ENCODE results near the gene KCNG1.

Gene KCNG1

DNA sequence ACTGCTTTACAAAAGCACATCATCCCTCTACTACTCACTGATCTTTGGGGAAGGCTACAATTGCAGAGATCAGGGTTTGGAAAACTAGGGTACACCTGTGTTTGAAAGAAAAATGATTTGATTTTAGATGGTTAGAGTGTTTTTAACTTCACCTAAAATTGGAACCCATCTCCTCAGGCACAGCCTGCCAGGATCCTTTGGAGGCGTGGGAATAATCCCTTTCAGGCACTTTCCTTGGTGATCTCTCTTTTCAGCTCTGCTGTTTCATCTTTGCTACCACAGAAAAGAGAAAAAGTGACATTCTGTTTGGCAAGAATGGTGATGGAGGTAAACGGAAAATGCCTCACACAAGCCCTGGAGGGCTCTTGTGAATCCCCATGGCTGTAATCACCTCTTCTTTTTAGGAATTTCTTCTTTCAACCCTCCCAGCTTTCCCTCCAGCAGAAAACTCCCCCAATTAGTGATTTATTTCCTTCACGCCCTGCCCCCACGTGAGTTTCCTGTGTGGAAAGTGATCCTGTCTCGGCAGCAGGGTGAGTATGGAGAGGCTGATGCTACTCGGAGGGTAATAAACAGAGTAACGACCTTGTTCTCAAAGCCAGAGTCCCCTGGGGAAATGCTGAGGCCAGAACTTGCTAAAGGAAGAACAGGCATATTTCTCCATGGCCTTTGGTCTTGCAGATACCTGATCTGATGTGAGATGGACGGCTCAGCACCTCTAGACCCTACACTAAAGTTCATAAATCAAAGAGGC is 9.2 kb downstream of the KCNG1 start:
- no peak for DNase-seq (ENCODE audit: low read depth in 2 of 2)

DNA sequence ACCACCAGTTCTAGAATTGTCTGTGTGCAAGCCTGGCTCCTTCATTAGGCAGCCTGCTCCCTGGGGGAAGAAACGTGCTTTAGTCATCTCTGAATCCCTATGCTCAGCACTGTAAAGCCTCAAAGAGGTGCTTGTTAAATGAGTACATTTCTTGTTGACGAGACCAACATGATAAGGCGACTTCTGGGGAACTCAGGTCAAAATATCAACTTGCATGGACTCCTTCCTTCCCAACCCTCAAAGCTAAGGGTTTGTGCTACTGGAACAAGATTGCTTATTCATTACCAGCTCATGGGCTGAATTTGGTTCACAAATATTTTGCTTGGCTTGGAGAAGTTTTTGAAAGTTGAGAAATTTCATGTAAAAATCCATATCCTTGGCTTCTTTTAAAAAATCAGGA is 10.6 kb downstream of the KCNG1 start:
- no peak for DNase-seq (ENCODE audit: low read depth in 2 of 2)

DNA sequence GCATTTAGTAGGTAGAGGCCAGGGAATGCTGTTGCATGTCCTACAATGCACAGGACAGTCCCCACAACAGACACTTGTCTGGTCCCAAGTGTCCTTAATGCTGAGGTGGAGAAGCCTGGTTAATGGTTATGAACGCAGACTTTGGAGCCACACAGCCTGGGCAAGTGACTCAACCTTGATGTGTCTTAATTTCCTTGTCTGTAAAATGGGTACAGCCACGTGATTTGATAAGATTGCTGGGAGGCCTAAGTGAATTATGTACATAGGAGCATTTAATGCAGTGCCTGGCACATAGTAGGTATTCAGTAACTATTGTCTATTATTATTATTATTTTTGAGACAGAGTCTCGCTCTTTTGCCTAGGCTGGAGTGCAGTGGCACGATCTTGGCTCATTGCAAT is 11.4 kb downstream of the KCNG1 start:
- no peak for DNase-seq (ENCODE audit: low read depth in 2 of 2)

DNA sequence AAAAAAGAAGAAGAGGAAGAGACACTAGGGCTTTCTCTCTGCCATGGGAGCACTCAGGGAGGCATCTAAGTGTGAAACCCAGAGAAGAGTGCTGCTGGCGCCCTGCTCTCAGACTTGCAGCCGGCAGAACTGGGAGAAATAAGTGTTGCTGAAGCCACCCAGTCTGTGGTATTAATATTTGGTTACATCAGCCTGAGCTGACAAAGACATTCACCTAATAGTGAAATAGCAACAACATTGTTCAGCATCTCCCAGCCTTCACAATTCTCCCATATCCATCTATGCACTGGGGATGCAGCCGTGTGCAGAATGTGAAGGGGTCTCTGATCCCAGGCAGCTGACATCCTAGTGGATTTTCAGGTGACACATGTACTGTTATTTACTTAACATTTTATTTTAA is 12.0 kb downstream of the KCNG1 start:
- DNase-seq (ENCODE audit: low read depth in 2 of 2), result no peak

DNA sequence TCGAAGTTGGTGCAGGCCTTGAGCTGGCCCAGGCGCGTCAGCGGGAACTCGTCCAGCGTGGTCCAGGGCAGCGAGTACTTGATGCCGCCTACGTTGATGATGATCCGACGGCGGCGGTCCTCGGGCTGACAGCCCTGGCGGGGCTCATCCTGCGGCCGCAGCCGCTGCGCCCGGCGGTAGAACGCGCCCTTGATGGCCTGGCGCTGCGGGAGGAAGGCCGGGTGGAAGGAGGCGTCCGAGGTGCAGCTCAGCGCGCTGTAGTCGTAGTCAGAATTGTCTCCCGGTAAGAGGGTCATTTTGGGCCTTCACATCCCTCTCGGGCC is 12.9 kb downstream of the KCNG1 start:
- DNase-seq (ENCODE audit: low read depth in 2 of 2), result no peak

DNA sequence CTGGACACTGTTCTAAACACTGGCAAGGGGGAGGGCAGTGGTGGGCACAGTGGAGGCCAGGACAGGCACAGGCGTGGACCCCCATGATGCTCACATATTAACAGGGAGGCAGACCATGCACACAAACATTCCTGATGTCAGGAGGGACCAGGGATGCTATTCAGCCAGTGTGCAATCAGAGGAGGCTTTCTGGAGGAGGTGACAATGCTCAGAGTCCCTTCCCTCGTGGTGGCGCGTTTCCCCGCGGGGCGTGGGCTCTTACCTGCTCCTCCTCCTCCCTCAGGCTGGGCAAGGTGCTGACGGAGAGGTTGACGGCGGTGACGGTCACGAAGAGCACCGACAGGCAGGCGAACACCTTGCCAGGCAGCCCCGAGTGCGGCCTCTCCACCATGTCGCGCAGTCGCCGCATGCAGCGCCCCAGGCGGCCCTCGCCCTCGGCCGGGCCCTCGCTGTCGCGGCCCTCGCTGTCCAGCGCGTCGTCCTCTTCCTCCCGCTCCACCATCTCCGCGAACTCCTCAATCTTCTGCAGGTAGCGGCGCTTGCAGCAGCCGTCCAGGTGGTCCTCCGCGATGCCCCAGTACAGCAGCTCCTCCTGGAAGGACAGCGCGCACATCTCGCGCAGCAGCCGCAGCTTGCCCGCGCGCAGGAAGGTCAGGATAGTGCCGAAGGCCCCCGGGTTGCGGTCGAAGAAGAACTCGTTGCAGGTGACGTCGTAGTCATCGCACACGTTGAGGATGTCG is 13.4 kb downstream of the KCNG1 start:
- DNase-seq (ENCODE audit: low read depth in 2 of 2), result no peak

DNA sequence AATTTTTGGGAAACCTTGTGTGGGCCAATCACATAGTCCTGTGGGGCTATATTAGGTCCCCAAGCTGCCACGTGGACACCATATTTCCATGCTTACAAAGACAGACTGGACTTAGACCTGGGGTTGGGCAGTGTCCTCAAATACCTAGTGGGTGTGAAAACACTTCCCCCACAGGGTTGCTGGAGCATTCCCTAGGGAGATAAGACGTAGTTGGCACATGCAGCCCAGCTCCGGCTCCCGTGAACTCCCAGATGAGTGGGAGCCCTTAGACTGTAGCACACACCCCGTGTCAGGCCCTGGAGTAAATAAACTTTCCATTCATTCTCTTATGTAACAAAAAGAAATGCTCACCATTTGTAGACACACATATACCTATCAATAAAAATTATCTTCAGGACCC is 14.2 kb downstream of the KCNG1 start:
- no peak for DNase-seq (ENCODE audit: low read depth in 2 of 2)

DNA sequence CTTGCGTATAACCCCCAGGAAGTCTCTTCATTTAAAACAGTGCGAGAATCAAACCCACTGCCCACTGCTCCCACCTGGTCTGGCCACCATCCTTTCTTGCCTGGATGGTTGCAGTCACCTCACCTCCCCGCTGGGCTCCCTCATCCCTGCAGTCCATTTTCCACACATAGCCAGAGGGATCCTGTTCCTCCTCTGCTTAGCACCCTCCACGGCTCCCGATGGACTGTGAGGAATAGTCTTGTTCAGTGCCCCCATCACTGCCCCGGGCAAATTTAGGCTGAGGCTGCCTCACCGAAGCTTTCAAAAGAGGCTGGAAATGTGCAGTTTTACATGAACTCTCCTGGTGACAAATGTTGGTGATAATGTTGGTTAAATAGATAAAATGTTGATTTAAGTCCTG is 17.7 kb downstream of the KCNG1 start:
- no peak for DNase-seq (ENCODE audit: low read depth in 2 of 2)

DNA sequence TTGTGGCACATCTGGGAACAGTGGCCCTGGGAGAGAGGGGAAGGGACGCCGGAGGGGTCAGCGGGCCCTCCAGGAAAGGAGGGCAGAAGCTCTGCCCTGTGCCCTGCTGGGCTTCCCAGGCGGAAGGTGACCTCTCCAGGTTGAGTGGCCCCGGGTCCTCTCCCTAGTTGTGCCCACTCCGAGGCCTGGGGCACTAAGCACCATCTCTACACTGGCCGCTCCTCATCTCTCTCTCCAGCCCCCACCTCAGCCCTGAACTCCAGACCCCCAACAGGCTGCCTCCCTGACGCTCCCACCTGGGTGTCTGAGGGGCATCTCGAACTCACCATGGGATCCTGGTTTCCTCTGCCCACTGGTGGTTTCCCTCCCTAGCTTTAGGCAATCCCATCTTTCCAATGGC is 18.1 kb downstream of the KCNG1 start:
- no peak for DNase-seq (ENCODE audit: low read depth in 2 of 2)

DNA sequence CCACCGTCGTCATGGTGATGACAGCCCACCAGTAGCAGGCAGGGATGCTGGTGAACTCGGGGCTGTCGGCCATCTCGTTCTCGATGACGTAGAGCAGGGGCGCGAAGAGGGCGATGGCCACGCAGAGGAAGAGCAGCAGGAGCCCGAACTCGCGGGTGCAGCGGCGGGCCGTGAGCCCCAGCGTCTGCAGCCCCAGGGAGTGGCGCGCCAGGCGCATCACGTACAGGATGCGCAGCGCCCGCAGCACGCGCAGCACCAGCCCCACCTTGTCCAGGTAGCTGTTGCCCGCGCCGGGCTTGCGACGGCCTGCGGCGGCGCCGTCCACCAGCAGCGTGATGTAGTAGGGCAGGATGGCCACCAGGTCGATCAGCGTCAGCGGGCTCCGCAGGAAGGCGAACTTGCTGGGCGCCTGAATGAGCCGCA is 18.6 kb downstream of the KCNG1 start:
- no peak for DNase-seq (ENCODE audit: low read depth in 2 of 2)

DNA sequence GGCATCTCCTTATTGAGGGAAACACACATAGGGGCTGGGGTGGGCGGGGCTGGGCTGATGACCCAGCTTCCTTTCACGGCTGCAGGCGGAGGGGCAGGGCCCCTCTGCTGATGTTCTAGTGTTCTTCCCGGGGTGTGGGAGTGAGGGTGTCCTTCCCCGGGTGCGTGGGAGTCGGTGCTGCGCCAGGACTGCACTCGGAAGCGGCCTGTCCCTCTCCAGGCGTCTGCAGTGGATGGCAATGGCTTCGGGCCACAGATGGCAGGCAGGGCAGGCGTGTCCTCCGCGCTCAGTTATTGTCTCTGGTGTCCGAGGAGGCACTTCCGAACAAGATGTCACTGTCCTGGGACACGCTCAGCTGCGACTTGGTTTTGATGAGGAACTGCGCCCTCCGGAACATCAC is 19.2 kb downstream of the KCNG1 start:
- no peak for DNase-seq (ENCODE audit: low read depth in 2 of 2)

DNA sequence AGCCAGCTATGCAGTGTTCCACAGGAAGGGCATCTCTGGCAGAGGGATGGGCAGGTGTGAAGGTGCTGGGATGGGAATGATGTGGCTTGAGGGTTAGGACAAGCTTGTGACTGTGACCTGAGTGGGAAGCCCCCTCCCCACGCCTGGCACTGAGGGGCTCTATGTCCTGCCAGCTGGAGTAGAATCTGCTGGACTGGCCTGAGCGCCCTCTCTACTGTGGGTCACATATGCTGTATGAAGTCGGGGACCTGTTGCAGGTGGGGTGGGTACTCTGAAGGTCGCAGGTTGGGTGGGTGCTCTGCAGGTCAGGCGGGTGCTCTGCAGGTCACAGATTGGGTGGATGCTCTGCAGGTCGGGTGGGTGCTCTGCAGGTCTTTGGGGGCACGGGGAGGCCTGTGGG is 20.3 kb downstream of the KCNG1 start:
- no peak for DNase-seq (ENCODE audit: low read depth in 2 of 2)

DNA sequence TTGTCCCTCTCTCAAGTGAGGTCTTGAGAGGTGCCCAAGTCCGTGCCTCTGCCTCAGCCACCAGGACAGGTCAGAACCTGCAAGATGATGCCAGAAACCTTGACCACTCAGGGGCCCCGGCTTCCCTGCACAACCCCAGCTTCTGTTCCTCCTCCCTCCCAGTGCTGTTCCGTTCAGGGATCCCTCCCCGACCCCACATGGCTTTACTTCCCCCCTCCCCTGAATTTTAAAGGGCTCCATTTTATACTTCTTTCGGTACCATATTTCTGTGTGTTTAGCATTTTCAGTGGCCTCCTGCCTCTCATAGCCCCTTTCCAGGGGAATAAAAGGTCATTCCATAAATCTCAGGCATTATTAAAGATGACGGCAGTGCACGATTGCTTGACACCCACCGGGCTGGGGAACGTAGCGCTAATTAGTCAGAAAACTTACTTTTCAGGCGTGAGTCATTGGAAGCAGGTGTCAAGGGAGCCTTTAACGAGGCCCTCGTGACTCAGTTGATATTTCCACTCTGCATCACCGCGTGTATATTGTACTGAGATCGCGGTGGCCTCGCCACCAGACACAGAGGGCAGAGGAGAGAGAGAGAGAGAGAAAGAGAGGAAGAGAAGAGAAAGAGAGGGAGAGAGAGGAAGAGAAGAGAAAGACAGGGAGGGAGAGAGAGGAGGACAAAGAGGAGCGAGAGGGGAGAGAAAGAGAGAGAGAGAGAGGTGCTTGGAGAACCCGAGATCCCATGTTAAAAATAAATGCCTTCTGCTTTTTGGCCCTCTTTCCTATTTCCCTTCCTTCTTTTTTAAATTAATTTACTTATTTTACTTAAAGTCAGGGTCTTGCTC is 21.3 kb downstream of the KCNG1 start:
- no peak for DNase-seq (ENCODE audit: low read depth in 2 of 2)

DNA sequence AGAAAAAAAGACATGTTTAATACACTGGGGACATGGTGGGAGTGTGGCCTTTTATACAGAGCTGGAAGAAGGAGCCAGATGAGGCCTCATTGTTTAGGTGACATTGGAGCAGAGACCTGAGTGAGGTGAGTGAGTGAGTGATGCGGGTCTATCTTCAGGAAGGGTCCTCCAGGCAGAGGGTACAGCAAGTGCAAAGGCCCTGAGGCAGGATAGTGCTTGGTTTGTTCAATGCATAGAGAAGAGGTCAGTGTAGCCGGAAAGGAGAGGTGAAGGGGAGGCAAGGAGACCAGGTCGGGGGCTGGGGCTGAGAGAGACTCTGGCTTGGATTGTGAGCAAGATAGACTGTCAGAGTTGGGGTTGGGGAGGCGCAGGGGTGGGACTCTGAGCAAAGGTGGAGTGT is 23.6 kb downstream of the KCNG1 start:
- no peak for DNase-seq (ENCODE audit: low read depth in 2 of 2)

DNA sequence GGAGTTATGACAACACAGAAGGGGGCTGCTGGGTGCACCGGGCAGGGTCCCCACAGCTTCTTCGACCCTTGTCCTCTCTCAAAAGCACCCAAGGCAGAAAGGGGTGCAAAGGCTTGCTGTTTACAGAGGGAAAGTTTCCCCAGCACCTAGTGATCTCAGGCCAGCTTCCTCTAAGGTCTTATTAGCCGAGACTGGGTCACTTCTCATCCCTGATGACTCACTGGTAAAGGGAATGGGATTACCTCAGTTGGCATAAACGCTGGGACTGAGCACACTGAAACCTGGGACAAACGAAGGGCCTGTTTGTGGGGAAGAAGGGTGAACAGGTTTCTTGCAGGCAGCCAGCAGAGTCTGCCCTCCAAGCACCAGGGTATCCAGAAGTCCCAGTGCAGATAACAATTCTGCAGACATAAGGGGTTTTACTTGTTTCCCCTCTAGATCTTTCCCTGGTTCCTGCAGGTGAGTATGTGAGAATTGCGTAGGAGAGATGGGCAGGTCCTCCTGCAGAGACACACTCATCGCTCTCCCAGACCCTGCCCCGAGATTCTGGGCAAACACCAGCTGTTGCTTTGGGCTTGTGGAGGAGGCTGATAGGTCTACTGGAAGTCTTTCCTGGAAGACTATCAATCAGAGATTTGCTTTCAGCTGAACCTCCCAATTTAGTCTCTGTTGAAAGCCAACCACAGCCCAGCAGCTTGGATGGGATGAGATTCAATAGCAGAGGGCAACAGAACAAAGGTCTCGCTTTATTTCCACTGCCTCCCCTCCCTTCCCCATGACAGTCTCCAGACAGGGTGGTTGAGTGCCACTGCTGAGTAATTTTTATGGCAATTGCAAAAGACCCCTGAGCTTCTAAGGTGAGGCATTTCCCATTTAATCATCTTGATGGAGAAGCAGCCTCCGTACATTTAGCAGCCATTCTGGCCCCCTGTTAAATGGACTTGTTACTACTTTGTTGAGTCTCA is 25.7 kb downstream of the KCNG1 start:
- DNase-seq (ENCODE audit: low read depth in 2 of 2), result no peak

DNA sequence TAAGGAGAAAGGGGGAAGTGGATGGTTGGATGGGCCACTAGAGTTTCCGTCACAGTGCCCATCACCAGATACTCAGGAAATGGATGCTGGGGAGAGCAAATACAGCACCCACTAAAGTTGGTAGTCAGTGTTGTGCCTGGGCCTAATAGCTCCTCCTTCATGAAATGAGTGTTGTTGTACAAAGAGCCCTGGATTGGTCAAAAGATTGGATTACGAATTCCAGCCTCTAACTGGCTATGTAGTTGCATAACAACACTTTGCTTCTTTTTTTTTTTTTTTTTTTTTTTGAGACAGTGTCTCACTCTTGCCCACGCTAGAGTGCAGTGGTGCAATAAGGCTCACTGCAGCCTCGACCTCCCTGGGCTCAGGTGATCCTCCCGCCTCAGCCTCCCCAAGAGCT is 27.4 kb downstream of the KCNG1 start:
- no peak for DNase-seq (ENCODE audit: low read depth in 2 of 2)

DNA sequence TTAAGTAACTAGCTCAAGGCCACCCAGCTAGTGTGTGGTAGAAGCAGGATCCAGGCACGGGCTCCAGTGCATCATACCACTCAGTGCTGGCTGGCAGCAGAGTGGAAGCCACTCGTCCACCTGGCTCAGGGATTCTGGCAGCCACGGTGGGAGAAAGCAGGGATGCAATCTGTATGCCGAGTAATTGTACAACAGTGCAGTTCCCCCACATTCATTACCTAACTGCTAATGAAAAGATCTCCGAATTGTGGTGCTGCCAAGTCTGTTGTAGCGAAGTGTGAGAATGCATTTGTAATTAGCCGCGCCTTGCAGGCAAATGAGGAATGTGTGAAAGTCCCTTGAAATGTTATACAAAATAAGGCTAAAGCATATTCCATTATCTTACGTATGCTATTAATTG is 29.0 kb downstream of the KCNG1 start:
- no peak for DNase-seq (ENCODE audit: low read depth in 2 of 2)

DNA sequence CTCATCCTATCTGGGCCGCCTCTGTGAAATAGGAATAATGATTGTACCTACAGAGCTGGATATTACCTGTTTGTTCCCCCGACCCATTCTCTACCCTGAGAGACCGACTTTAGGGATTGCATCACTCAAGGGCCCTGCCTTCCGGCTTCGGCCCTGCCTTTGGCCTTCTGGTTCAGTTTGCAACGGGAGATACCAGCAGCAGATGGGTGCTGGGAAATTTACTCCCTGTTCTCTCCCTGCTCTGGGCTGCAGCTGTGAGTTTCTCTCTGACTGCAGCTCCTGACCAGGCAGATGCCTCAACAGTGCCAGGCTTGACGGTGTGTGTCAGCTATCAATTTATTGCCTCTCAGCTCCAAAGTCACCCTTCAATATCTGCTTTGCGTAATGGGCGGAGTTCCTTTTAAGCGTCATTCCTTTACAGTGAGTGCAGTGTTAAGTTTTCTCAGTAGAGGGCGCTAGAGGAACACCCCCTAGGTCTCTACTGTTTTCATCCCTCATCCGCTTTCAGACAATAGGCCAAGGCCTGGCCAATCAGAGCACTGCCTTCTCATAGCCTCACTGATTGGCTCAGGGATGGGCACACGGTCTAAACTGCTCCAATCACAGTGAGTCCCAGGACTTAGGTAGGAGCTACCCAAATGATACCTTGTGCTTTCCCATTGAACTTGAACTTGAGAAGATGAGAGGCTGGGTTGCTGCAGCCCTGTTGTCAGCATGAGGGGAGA is 30.0 kb downstream of the KCNG1 start:
- no peak for DNase-seq (ENCODE audit: low read depth in 2 of 2)

DNA sequence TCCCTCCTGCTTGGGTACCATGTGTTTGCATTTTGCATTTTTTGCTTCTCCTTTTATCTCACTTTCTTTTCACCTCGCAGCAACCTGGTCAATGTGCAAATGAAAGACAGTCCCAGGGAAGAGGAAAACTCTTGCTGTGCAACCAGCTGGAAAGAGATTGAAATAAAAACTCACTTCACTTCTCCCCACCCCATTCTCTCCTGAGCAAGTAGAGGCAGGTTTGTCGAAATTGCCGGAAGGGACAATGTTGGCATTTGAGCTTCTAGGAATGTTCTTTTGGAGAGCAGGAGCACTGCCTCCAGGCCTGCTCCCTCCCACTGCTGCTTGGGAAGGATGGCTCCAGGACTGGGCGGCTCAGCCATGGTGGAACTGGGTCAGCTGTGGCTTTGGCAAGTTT is 30.6 kb downstream of the KCNG1 start:
- DNase-seq (ENCODE audit: low read depth in 2 of 2), result no peak

DNA sequence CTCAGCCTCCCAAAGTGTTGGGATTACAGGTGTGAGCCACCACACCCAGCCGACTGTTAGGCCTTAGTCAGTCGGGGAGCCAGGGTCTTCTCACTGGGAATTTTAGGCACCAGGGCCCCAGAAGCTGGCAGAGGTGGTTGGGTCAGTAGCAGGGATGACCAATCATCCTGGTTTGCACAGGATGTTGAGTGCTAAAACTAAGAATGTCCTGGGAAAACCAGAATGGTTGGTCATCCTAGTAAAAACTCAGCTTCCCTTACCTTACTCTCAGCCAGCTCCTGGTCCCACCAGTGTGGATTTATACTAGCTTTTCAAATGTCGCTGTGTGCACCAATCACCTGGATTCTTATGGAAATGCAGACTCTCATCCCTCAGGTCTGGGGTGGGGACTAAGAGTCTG is 31.8 kb downstream of the KCNG1 start:
- DNase-seq (ENCODE audit: low read depth in 2 of 2), result no peak
